ENCODE data around the gene PZP.

PZP gene

GRCh38 chr12:9122091-9122609 is 86.0 kb downstream of the PZP start:
- no peak for TF ChIP-seq CTCF (IDR thresholded peaks at IDR 0.05; ENCODE audit: borderline replicate concordance, control extremely low read depth, extremely low read depth, insufficient read depth, missing control alignments)
- no peak for DNase-seq (ENCODE audit: low spot score)
- in situ Hi-C loops (cut with MboI; ENCODE audit: low sequenced_read_pairs, unreplicated experiment): no loop called here

- TF ChIP-seq CTCF (IDR thresholded peaks at IDR 0.05; ENCODE audit: borderline replicate concordance, control extremely low read depth, extremely low read depth, insufficient read depth, missing control alignments): no peak
- in situ Hi-C loops (cut with MboI; ENCODE audit: low sequenced_read_pairs, unreplicated experiment): no loop called here
Observed at GRCh38 chr12:9120487-9121184, 87.6 kb downstream of the PZP start.

GRCh38 chr12:9118158-9118557 is 90.0 kb downstream of the PZP start:
- in situ Hi-C loops (cut with MboI; ENCODE audit: low sequenced_read_pairs, unreplicated experiment): no loop called here
- no peak for DNase-seq (ENCODE audit: low spot score)
- TF ChIP-seq CTCF (IDR thresholded peaks at IDR 0.05; ENCODE audit: borderline replicate concordance, control extremely low read depth, extremely low read depth, insufficient read depth, missing control alignments): no peak

More at GRCh38 chr12:9120487-9121184, 87.6 kb downstream of the PZP start:
- DNase-seq (ENCODE audit: low spot score): no peak

- DNase-seq (ENCODE audit: low spot score): no peak
- TF ChIP-seq CTCF (IDR thresholded peaks at IDR 0.05; ENCODE audit: borderline replicate concordance, control extremely low read depth, extremely low read depth, insufficient read depth, missing control alignments): no peak
- in situ Hi-C loops (cut with MboI; ENCODE audit: low sequenced_read_pairs, unreplicated experiment): no loop called here
Observed at GRCh38 chr12:9115731-9116559, 92.2 kb downstream of the PZP start, which contains the start of gene A2M. Gene A2M (minus strand): TSS chr12:9115919. CDS start chr12:9115849, 70 bp downstream.

- no peak for DNase-seq (ENCODE audit: low spot score)
- in situ Hi-C loops (cut with MboI; ENCODE audit: low sequenced_read_pairs, unreplicated experiment): no loop called here
- TF ChIP-seq CTCF (IDR thresholded peaks at IDR 0.05; ENCODE audit: borderline replicate concordance, control extremely low read depth, extremely low read depth, insufficient read depth, missing control alignments): no peak
Observed at GRCh38 chr12:9114946-9115345, 93.2 kb downstream of the PZP start.

GRCh38 chr12:9113987-9114309 is 94.2 kb downstream of the PZP start:
- no peak for DNase-seq (ENCODE audit: low spot score)
- no peak for TF ChIP-seq CTCF (IDR thresholded peaks at IDR 0.05; ENCODE audit: borderline replicate concordance, control extremely low read depth, extremely low read depth, insufficient read depth, missing control alignments)
- in situ Hi-C loops (cut with MboI; ENCODE audit: low sequenced_read_pairs, unreplicated experiment): no loop called here

Measured in GM13976 (cell line).